Cardiac muscle cell (in vitro differentiated cells and primary cell): ENCODE data around the gene CTNNBL1. TPM values are rescaled to one million over a fixed set of nuclear protein-coding genes. Genes with fewer than 3 reads are reported as not detected.
A peak's percentile ranks its signal among the peaks of the same experiment; 100 is the strongest.
"Not testable (repeated sequence)": the region's sequence is repeated elsewhere in the genome, so short reads cannot be mapped to it uniquely, and the experiment has no call there.

Experiments used
- DNase-seq, 2 donors: peaks; one replicate each; pipeline versions ENCODE4 v3.0.0 to v3.0.0-alpha.2; 2010 to 2017; ENCODE audit warnings: low read depth in 1 of 2, low spot score in 1 of 2
- H3K27ac ChIP-seq: fragments of 200-600 bp; sonication (generic); 2 replicates; pipeline ENCODE4 v1.5.1; 2016
- H3K27me3 ChIP-seq: fragments of 200-600 bp; sonication (generic); 2 replicates; pipeline ENCODE4 v1.6.0; 2016; ENCODE audit warnings: control low read depth
- H3K36me3 ChIP-seq: fragments of 200-600 bp; sonication (generic); 2 replicates; pipeline ENCODE4 v1.5.1; 2016; ENCODE audit warnings: control low read depth
- H3K4me1 ChIP-seq: fragments of 200-600 bp; sonication (generic); 2 replicates; pipeline ENCODE4 v1.8.1; 2017; ENCODE audit warnings: low read depth, mild to moderate bottlenecking, mixed run types
- H3K4me3 ChIP-seq: fragments of 200-600 bp; sonication (generic); 2 replicates; pipeline ENCODE4 v1.5.1; 2016; ENCODE audit warnings: mild to moderate bottlenecking
- H3K9me3 ChIP-seq: fragments of 200-600 bp; sonication (generic); 2 replicates; pipeline ENCODE4 v1.5.1; 2017; ENCODE audit warnings: low read depth, mild to moderate bottlenecking, control low read depth
- polyA plus RNA-seq: library from polyadenylated mRNA; unstranded; fragments of >200 nt; fragmentation: Nextera tagmentation; extraction: Ambion mirVana; gene quantifications from 2 replicates; pipeline ENCODE4 v1.2.1, GENCODE V29; 2016
- total RNA-seq: library from RNA; depleted of rRNA; stranded (reverse); fragments of >200 nt; gene quantifications from 2 replicates; pipeline ENCODE4 v1.2.3, GENCODE V29; 2016
- TF ChIP-seq, protein P1 (sequence below): IDR thresholded peaks from 2 replicates; pipeline ENCODE4 v1.5.1; 2012; ENCODE audit warnings: low read depth, mild to moderate bottlenecking, low read length

Gene CTNNBL1
- total and polyA plus RNA-seq, 2 experiments from 2014 or later, result 37.0 to 68.6 TPM

- Histone ChIP-seq H3K27me3 (no peaks in the 10 kb centered on the region), H3K4me3 (no peak overlapping the region), H3K9me3 (no peaks in the 10 kb centered on the region), H3K27ac (no peak overlapping the region), H3K36me3 (no peaks in the 10 kb centered on the region), H3K4me1 (peaks cover 5% of the 10 kb centered on the region)
- peak in 1 of 2 donors; percentile 79 for DNase-seq
- TF ChIP-seq, protein P1, sequence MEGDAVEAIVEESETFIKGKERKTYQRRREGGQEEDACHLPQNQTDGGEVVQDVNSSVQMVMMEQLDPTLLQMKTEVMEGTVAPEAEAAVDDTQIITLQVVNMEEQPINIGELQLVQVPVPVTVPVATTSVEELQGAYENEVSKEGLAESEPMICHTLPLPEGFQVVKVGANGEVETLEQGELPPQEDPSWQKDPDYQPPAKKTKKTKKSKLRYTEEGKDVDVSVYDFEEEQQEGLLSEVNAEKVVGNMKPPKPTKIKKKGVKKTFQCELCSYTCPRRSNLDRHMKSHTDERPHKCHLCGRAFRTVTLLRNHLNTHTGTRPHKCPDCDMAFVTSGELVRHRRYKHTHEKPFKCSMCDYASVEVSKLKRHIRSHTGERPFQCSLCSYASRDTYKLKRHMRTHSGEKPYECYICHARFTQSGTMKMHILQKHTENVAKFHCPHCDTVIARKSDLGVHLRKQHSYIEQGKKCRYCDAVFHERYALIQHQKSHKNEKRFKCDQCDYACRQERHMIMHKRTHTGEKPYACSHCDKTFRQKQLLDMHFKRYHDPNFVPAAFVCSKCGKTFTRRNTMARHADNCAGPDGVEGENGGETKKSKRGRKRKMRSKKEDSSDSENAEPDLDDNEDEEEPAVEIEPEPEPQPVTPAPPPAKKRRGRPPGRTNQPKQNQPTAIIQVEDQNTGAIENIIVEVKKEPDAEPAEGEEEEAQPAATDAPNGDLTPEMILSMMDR, result no peak
Measured at GRCh38 chr20:37699202-37699601, 5.4 kb downstream of the CTNNBL1 start.

- TF ChIP-seq, protein P1, result no peak
- Histone ChIP-seq H3K27ac (no peak overlapping the region), H3K4me3 (no peak overlapping the region), H3K27me3 (no peaks in the 10 kb centered on the region), H3K4me1 (no peaks in the 10 kb centered on the region), H3K36me3 (no peaks in the 10 kb centered on the region), H3K9me3 (no peaks in the 10 kb centered on the region)
- DNase-seq, result no peak
Measured at GRCh38 chr20:37700301-37700700, 6.5 kb downstream of the CTNNBL1 start.

GRCh38 chr20:37701676-37702075, 7.8 kb downstream of the CTNNBL1 start:
- DNase-seq, result peak in 1 of 2 donors; percentile 84
- H3K4me3 ChIP-seq, result not testable (repeated sequence)

GRCh38 chr20:37702403-37703034, 8.7 kb downstream of the CTNNBL1 start:
- TF ChIP-seq, protein P1, result no peak
- H3K9me3 ChIP-seq, result no peaks in the 10 kb centered on the region
- DNase-seq, result no peak
- no peaks in the 10 kb centered on the region for H3K36me3 ChIP-seq
- no peaks in the 10 kb centered on the region for H3K4me1 ChIP-seq
- no peak overlapping the region for H3K4me3 ChIP-seq
- H3K27ac ChIP-seq, result no peak overlapping the region
- no peaks in the 10 kb centered on the region for H3K27me3 ChIP-seq

More at GRCh38 chr20:37701676-37702075, 7.8 kb downstream of the CTNNBL1 start:
- H3K27me3 ChIP-seq, H3K36me3 ChIP-seq, H3K9me3 ChIP-seq, H3K27ac ChIP-seq, H3K4me1 ChIP-seq: not testable (repeated sequence)

GRCh38 chr20:37703035-37703845, 9.4 kb downstream of the CTNNBL1 start:
- no peaks in the 10 kb centered on the region for H3K36me3 ChIP-seq
- no peaks in the 10 kb centered on the region for H3K9me3 ChIP-seq
- DNase-seq, result peak in 1 of 2 donors; percentile 48
- no peaks in the 10 kb centered on the region for H3K4me1 ChIP-seq
- TF ChIP-seq, protein P1, result no peak
- no peaks in the 10 kb centered on the region for H3K27me3 ChIP-seq
- H3K27ac ChIP-seq, result no peak overlapping the region
- no peak overlapping the region for H3K4me3 ChIP-seq

DNA sequence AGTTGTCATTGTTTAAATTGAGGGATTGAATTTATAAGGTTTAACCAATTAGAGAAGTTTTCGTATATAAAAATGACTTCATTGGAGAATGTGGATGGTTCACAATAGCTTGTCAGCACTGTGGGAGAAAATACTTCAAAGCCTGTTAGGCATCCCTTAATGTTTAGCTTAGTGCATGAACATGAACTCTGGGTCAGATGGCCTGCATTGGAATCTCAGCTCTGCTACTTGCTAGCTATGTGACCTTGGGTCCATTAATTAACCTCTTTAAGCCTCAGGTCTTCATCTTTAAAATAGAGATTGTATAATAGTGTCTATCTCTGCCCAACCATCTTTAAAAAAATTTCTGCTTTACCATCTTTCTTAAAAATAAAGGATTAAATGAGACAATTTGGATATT, 11.1 kb downstream of the CTNNBL1 start:
- Histone ChIP-seq H3K36me3 (no peaks in the 10 kb centered on the region), H3K27me3 (no peaks in the 10 kb centered on the region), H3K9me3 (no peaks in the 10 kb centered on the region), H3K4me1 (no peaks in the 10 kb centered on the region), H3K27ac (no peak overlapping the region), H3K4me3 (no peak overlapping the region)
- DNase-seq, result no peak
- TF ChIP-seq, protein P1, result no peak
